ENCODE results near the gene CHRND. TPM values are rescaled to one million over a fixed set of nuclear protein-coding genes. Genes with fewer than 3 reads are reported as not detected.
A peak's percentile ranks its signal among the peaks of the same experiment; 100 is the strongest.
"Not testable (repeated sequence)": the region's sequence is repeated elsewhere in the genome, so short reads cannot be mapped to it uniquely, and the experiment has no call there.

Gene CHRND
- total RNA-seq, 1 donor from 2014 or later = not detected

- DNase-seq (ENCODE audit: low read depth) = no peak
Measured at GRCh38 chr2:232541961-232542714, 16.2 kb downstream of the CHRND start.

DNA sequence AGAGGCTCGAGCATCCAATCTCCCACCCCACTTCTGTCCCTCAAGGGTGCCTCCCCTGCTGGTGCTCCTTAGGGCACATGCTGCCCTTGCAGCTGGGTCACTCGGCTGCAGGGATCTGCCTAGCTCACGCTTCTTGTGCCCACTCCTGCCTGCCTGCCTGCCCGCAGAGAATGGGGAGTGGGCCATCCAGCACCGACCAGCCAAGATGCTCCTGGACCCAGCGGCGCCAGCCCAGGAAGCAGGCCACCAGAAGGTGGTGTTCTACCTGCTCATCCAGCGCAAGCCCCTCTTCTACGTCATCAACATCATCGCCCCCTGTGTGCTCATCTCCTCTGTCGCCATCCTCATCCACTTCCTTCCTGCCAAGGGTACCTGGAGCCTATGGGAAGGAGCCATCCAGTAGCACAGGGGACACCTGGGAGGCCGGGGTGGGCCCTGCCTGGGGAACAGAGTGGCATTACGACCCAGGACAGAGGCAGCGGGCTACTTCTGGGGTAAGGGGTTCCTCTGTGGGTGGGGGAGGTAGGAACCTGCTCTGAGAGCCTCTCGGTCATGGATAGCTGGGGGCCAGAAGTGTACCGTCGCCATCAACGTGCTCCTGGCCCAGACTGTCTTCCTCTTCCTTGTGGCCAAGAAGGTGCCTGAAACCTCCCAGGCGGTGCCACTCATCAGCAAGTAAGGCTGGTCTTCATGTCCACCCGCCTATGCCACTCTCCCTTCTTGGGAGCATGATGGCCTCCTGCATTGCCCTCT is 16.9 kb downstream of the CHRND start:
- DNase-seq (ENCODE audit: low read depth) = no peak

DNA sequence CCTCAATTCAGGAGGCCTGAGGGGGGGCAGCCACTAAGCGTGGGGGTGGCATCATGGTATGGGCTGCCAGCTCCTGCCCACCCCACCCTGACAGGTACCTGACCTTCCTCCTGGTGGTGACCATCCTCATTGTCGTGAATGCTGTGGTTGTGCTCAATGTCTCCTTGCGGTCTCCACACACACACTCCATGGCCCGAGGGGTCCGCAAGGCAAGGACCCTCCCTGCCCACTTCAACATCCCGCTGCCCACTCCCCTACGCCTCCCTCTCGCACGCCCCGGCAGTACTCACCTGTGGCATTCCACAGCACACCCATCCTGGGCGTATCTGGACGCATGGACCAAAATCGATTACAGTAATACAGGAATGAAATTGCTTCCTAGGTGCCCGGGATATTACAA is 17.5 kb downstream of the CHRND start:
- DNase-seq (ENCODE audit: low read depth) = no peak

GRCh38 chr2:232543928-232544631 is 18.1 kb downstream of the CHRND start:
- no peak for DNase-seq (ENCODE audit: low read depth)

DNA sequence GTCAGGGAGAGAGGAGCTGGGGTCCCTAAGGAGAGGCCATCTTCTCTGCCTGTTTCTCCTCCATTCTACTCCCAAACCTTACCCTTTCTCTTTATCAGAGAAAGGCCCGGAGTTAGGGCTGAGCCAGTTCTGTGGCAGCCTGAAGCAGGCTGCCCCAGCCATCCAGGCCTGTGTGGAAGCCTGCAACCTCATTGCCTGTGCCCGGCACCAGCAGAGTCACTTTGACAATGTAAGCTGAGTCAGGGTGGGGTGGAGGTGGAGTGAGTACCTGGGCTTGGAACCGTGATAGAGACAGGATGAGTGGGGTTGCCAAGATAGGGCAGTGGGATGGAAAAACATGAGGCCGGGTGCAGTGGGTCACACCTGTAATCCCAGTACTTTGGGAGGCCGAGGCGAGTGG is 18.7 kb downstream of the CHRND start:
- DNase-seq (ENCODE audit: low read depth) = no peak

DNA sequence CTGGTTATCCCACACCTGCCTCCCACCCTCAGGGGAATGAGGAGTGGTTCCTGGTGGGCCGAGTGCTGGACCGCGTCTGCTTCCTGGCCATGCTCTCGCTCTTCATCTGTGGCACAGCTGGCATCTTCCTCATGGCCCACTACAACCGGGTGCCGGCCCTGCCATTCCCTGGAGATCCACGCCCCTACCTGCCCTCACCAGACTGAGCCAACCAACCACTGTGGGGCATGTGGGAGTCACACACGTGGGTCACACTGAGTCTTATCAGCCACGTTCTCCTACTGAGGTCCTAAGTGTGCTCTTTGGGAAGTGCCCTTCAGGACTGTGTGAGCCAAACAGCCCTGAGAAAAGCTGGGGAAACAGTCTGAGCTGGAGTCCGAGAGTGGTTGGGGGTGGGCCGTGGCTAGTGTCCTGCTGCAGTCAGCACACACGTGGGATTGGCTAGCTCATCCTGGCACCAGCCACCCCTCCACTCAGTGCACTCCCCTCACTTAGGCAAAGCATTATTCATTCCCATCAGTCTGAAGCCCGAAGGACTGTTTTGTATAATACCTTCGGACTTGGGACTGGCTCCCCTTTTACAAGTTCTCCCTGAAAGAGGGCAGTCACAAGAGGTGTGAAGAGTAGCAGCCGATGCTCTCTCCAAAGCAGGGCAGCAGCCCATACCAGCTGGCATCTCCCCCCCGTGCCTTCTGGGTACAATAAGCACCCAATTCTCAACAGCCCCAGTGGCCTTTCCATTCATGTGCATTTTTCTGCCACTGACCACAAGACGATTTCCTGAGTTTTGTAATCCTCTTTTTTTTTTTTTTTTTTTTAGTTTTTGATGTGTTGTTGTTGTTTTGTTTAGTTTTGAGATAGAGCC is 19.8 kb downstream of the CHRND start:
- DNase-seq (ENCODE audit: low read depth) = no peak

GRCh38 chr2:232547991-232548390 is 22.0 kb downstream of the CHRND start:
- DNase-seq (ENCODE audit: low read depth) = no peak

DNA sequence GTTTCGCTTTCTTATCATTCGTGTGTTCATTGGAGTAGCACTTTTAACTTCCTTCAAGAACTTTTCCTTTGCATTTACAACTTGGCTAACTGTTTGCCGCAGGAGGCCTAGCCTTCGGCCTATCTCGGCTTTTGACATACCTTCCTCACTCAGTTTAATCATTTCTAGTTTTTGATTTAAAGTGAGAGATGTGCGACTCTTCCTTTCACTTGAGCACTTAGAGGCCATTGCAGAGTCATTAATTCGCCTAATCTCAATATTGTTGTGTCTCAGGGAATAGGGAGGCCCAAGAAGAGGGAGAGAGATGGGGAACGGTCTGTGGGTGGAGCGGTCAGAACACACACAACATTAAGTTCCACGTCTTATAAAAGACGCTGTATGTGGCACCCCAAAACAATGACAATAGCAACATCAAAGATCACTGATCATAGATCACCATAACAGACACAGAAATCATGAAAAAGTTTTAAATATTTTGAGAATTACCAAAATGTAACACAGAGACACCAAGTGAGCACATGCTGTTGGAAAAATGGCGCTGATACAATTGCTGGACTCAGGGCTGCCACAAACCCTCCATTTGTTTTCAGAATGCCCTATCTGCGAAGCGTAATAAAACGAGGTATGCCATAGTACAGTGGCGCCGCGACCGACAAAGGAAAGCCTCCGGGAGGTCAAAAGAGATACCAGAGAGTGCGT is 23.8 kb downstream of the CHRND start:
- no peak for DNase-seq (ENCODE audit: low read depth)

GRCh38 chr2:232550354-232551249 is 24.6 kb downstream of the CHRND start, which contains the start of the genes EIF4E2 and TIGD1:
Gene EIF4E2 (plus strand): TSS chr2:232550689. CDS start chr2:232550725, 36 bp downstream.
Gene TIGD1 (minus strand): TSS chr2:232550557. CDS start chr2:232549882, 675 bp downstream.
- DNase-seq (ENCODE audit: low read depth) = peak; percentile 80

- peak; percentile 36 for DNase-seq (ENCODE audit: low read depth)
Measured at GRCh38 chr2:232551250-232551638, 25.3 kb downstream of the CHRND start.

DNA sequence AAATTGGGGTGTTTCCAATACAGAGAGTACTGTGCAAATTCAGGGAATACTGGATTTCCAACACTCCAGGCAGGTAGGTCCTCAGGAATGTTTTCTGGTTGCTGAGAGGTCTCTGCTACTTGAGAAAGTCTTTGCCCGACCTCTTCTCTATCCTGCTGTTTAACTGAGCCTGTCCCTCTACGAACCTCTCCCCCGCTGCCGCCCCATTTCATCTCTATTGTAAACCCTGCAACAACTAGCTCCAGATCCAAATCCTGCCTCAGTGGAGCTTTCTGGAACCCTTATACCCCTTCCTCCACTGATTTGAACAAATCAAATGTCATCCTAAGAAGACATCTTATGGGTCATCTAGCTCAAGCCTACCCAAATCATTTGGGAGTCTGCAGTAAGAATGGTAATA is 25.8 kb downstream of the CHRND start:
- DNase-seq (ENCODE audit: low read depth) = no peak

DNA sequence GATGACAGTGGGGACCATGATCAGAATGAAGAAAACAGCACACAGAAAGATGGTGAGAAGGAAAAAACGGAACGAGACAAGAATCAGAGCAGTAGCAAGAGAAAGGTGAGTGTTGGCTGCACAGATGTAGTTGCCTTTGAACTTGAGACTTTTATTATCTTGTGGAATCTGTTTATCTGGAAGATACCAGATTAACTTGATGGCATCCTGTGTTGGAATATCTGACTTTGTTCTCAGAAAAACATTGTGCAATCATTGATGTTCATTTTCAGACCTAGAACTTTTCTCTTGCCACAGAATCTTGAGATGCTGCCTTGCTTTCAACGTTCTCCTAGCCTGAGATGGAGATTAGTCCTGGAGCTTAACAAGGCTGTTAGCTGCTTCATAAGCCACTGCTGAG is 30.5 kb downstream of the CHRND start:
- DNase-seq (ENCODE audit: low read depth) = no peak

- no peak for DNase-seq (ENCODE audit: low read depth)
Measured at GRCh38 chr2:232562515-232563151, 36.7 kb downstream of the CHRND start.

DNA sequence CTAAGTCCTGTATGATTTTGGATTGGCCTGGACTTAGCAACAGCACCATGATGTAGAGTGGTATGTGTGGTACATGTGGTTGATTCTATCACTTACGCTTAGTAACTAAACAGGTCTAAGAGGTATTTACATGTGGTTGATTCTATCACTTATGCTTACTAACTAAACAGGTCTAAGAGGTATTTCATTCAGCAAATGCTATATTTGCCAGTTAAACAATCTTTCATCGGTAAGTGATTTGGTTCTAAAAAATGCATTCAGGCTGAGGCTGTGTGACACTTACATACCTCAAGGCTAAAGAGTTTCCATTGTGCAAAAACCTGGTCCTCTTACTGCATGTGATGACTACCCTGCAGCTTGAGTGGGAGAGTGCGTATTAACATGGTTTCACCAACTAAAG is 37.6 kb downstream of the CHRND start:
- DNase-seq (ENCODE audit: low read depth) = peak; percentile 22

DNA sequence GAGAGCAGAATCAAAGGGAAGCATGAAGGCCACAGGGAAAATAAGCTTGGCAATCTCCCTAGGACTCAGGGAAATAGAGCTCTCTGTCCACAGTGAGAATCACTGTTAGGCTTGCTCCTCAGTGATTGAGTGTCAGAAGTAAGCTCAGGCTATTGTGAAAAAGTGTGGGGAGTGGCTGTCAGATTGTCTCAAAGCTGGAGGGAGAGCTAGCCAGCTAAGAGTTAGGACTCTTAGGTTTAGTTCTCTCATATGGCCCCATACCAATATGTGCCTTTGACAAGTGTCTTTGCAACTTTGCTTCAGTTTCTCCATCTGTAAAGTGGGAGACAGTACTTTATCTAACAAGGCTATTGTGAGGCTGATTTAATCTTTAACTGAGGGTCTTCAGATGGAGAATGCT is 41.8 kb downstream of the CHRND start:
- DNase-seq (ENCODE audit: low read depth) = peak; percentile 19

DNA sequence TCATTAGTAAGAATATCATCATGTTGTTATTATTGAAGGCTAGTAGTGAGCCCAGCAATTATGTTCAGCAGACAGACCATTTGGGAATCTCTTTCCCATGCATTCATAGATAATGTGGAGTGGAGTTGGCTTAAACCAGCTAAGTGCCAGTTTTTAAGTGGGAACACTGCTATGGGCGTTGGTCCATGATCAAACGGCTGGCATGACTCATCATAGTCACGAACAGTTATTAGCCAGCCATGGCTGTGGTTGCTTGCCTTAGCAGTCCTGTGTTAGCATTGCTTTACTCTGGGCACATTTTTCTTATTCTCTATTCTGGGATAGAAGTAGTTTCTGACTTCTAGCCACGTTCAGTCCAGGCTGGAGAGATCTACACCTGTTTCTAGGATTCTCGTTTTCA is 42.2 kb downstream of the CHRND start:
- DNase-seq (ENCODE audit: low read depth) = peak; percentile 94

- no peak for DNase-seq (ENCODE audit: low read depth)
Measured at GRCh38 chr2:232569541-232569940, 43.6 kb downstream of the CHRND start.

DNA sequence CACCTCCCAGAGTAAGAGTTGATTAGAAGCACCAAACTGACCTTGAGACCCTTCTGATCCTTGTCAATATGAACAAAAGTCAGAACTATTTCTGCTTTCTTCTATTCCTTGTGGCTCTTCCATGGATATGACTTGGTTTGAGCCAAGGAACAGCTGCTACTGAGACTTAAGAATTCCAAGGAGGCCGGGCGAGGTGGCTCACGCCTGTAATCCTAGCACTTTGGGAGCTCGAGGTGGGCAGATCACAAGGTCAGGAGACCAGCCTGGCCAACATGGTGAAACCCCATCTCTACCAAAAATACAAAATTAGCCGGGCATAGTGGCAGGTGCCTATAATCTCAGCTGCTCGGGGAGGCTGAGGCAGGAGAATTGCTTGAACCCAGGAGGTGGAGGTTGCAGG is 44.5 kb downstream of the CHRND start:
- DNase-seq (ENCODE audit: low read depth) = not testable (repeated sequence)

DNA sequence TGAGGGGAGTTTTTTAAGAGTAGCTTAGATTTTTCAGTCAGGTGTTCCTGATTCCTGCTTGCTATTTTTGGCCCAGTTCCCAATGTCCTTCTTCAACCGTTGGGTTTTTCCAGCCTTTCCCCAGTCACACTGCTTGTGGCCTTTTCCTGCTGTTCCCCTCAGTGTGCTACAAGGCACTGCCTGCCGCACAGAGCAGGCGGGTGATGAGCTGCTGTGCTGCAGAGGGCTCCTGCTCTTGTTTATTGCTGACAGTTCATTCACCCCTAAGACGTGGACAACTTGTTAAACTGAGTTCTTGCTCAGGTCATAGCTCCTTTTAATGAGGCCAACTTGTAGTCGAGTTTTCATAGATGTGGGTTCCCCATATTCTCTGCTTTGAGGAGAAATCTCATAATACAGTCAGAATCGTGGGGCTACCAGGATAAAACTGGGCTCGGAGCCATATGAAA is 45.1 kb downstream of the CHRND start:
- peak; percentile 84 for DNase-seq (ENCODE audit: low read depth)

Measured in renal cortical epithelial cell (primary cell).